HL-60/S4 treated with retinoic acid at 250 ng/mL for 4 days and 3 days (cell line): ENCODE data around the gene RPAP3.
"Not testable (repeated sequence)": the region's sequence is repeated elsewhere in the genome, so short reads cannot be mapped to it uniquely, and the experiment has no call there.

Experiments
- in situ Hi-C: fragments of 300-500 bp; cut with MboI; formaldehyde crosslinking; loops from 2 replicates; pipeline ENCODE4 v1.7.0; 2022; ENCODE audit warnings: low sequenced_read_pairs

RPAP3 gene

GRCh38 chr12:47700263-47700662 is 5.6 kb downstream of the RPAP3 start:
- in situ Hi-C loops: no loop called here

GRCh38 chr12:47698631-47699030 is 7.2 kb downstream of the RPAP3 start:
- in situ Hi-C loops: no loop called here

GRCh38 chr12:47698055-47698454 is 7.8 kb downstream of the RPAP3 start:
- in situ Hi-C loops: no loop called here

GRCh38 chr12:47689215-47689614 is 16.6 kb downstream of the RPAP3 start:
- in situ Hi-C loops: no loop called here

DNA sequence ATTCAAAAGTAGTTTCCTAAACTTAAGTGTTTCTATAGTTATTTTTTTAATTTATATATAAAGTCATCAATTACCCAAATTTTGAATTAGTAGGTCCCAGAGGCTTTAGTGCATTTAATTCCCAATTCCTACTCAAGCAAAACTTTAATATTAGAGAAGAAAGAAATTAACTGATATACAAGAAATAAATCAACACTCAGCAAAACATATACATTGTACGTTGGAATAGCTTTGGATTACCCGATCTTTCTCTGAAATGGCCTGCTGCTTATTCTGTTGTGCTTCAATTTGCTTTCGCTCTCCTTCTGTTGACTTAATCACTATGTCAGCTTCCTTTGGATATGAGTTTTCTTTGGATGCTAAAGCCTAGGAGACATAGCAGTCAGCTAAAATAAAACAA is 18.2 kb downstream of the RPAP3 start:
- in situ Hi-C loops: no loop called here

DNA sequence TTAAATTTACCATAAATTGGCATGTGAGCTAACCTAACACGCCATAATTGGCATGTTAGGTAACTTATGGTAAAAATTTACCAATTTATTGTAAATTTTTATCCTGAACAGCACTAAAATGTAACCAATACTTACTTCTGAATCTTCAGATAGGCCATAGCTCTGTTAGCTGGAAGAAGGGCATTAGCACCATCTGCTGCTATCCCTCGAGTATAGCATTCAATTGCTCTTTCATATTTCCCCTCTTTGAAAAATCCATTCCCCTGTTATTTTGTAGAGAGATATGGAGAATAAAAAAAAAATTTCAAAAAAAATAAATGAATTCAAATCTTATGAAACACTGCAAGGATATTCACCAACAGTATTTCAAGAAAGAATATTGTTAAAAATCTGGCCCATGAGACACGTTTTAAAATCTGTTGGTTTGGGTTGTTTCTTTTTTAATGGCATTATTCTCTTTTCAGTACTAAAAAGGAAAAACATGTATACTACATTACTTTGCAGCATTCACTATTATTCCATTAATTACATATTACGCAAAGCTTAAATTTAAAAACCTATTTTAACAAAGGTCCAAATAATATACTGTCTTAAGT is 19.1 kb downstream of the RPAP3 start:
- in situ Hi-C loops: no loop called here

- in situ Hi-C loops: no loop called here
These were observed 26.0 kb downstream of the RPAP3 start for GRCh38 chr12:47679785-47680184.

DNA sequence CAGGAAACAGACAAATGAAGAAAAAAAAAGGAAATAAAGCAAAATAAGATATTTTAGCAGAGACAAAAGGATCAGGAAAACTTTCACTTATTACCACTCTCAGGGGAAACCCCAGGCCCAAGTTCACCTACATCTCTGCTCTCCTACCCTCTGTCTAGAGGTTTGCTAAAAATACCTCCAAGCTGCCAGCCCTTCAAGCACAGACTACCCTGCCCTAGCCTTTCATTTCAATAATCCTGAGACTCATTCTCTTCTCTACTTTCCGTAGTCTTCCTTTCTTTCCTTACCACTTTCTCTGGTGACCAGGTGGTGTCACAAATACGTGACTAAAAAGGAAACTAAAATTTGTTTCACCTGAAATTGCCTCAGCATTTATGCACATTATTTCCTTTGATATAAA is 33.8 kb downstream of the RPAP3 start:
- in situ Hi-C loops: no loop called here

DNA sequence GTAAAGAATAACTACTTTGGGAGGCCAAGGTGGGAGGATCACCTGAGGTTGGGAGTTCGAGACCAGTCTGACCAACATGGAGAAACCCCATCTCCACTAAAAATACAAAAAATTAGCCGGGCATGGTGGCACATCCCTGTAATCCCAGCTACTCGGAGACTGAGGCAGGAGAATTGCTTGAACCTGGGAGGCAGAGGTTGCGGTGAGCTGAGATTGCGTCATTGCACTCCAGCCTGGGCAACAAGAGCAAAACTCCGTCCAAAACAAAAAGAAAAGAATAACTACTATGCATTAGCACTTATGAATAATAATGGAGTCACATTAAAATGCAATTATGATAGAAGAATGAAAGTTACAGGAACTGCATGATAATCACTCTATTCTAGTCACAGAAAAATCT is 37.9 kb downstream of the RPAP3 start:
- in situ Hi-C loops: not testable (repeated sequence)

DNA sequence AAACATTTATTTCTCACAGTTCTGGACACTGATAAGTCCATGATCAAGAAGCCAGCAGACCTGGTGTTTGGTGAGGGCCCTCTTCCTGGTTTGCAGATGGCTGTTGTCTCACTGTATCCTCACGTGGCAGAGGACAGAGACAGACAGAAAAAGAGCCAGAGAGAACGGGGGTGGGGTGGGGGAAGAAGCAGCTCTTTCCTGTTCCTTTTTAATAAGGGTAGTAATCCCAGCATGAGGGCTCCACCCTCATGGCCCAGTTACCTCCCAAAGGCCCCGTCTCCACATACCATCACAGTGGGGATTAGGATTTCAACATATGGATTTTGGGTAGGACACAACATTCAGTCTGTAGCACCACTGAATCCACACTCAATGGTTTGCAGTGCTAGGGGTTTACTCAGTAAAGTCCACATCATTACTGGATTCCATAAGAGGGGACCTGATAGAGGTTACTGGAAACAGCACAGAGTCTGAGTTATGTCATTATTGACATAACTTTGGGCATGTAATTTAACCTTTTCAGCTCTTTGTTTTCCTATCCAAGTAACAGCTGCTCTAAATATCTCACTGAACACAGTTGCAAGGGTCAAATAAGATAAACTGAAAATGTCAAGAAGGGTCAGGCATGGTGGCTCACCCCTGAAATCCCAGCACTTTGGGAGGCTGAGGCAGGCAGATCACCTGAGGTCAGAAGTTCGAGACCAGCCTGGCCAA is 53.2 kb downstream of the RPAP3 start:
- in situ Hi-C loops: no loop called here

DNA sequence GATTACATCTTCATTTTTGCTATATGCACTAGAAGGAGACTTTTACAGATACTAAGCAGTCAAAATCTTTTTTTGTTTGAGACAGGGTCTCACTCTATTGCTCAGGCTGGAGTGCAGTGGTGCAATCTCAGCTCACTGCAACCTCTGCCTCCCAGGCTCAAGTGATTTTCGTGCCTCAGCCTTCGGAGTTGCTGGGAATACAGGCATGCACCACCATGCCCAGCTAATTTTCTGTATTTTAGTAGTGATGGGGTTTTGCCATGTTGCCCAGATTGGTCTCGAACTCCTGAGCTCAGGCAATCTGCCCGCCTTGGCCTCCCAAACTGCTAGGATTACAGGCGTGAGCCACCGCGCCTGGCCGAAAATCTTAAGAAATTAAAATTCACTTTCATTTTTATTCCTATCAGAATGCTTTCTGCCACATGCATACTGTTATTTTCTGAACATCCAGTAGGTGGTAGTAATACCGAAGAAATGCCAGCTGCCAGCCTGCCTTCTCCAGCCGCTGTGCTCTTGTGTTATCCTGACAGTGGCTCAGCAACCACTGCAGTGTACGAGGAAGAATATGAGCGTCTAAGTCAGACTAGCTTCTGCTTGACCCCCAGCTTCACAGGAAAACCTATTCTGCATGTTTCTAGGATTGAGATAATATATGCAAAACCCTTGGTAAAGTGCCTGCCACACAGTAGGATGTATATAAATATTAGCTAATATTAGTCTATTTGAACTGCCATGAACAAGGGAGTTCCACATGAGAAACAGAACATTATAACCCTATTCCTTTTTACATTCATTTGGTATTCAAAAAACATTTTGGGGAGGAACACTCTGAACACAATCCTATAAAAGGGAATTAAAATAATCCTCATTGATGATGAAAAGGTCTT is 54.2 kb downstream of the RPAP3 start:
- in situ Hi-C loops: no loop called here

DNA sequence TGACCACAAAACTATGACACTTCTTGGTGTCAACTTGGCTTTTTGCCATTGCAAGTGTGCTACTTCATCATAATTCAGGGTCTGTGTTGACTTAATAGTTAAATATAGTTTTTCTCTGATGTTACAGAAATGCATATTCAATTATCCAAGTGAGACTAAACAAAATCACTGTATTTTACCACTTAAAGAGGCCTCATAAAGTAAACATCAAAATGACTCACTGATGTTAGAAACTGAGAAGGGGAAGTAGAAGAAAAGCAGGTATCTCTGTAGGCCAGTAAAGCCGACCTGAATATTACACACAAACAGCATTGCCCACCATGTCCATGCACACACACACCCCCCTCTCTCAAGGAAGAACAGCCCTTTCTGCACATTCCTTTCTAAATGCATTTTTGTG is 55.4 kb downstream of the RPAP3 start:
- in situ Hi-C loops: no loop called here

- in situ Hi-C loops: no loop called here
These were observed 56.4 kb downstream of the RPAP3 start for GRCh38 chr12:47649381-47649780.

DNA sequence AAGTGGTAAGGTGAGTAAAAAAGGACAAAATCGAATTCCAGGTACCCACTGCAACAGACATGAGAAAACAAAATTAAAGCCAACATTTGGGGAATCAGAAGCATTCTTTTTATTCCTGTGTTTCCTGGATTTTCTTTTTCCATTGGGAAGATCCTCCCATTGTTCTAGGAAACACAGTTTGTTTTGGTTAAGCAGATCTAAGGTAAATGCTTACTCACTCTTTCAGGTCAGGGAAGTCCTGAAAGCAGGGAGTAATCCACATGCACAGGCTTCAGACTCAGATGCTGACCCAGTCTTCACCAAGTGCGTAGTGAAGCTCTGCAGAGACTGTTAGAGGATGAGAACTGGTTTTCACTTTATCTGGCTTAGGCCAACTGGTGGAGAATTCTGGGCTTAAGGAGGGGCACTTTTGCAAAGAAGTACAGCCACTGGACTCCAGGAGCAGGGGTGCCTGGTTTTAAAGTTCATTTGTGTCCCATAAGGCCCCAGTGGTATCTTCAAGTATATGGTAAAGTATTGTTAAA is 57.7 kb downstream of the RPAP3 start:
- in situ Hi-C loops: no loop called here

DNA sequence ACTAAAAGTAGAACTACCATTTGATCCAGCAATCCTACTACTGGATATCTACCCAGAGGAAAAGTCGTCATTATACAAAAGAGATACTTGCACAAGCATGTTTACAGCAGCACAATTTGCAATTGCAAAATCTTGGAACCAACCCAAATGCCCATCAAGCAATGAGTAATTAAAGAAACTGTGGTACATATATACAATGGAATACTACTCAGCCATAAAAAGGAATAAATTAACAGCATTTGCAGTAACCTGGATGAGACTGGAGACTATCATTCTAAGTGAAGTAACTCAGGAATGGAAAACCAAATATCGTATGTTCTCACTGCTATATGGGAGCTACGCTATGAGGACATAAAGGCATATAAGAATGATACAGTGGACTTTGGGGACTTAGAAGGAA is 63.5 kb downstream of the RPAP3 start:
- in situ Hi-C loops: not testable (repeated sequence)

- in situ Hi-C loops: no loop called here
These were observed 68.7 kb downstream of the RPAP3 start for GRCh38 chr12:47636908-47637780.

DNA sequence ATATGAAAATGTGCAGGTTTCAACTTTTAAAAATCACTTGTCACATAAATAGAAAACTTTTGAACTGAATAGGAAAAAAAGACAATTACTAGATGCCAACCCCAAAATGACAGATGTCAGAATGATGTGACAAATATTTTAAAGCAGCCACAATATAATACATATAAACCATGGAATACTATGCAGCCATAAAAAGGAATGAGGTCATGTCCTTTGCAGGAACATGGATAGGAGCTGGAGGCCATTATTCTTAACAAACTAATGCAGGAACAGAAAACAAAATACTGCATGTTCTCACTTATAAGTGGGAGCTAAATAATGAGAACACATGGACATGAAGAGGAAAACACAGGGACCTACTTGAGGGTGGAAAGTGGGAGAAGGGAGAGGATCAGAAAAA is 70.1 kb downstream of the RPAP3 start:
- in situ Hi-C loops: not testable (repeated sequence)

DNA sequence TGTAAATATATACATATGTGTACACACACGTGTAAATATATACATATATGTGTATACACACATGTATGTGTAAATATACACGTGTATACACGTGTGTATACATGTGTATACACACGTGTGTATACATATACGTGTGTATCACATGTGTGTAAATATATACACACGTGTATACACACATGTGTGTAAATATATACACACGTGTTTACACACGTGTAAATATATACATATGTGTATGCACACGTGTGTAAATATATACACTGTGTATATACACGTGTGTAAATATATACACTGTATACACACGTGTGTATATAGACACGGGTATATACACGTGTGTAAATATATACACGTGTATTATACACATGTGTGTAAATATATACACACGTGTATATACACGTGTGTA is 71.7 kb downstream of the RPAP3 start:
- in situ Hi-C loops: no loop called here

DNA sequence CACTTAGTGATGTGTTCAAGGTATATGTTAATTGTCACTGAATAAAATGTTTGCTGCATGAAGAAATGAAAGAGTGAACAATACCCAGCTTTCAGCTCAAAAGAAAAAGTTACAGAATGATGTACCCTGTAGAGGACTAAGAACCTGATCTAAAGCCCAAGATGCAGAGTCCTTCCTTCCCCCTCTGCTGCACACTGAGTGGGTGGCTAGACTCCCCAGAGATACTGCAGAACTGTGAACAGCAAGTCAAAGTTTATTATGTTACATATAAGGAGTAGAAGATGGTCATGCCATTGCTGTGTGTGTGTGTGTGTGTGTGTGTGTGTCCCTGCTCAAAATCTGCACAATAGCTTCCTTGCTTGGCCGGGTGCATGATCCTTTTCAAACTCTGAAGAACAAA is 83.9 kb downstream of the RPAP3 start:
- in situ Hi-C loops: no loop called here

GRCh38 chr12:47617476-47617875 is 88.4 kb downstream of the RPAP3 start:
- in situ Hi-C loops: no loop called here

GRCh38 chr12:47616440-47616839 is 89.4 kb downstream of the RPAP3 start:
- in situ Hi-C loops: no loop called here
